GM18951 (cell line): ENCODE data around the gene VAMP2.

Experiments used
- POLR2A ChIP-seq: IDR thresholded peaks from 4 replicates; pipeline ENCODE4 v1.6.1; 2011; ENCODE audit warnings: mild to moderate bottlenecking; ENCODE audit not compliant: insufficient read length, insufficient read depth; ENCODE audit errors: extremely low read depth
- in situ Hi-C: fragments of 300-500 bp; cut with MboI; formaldehyde crosslinking; loops from one replicate; pipeline ENCODE4 v1.12.0; 2022; ENCODE audit warnings: low sequenced_read_pairs, mixed read lengths, inconsistent platforms; ENCODE audit not compliant: unreplicated experiment

The VAMP2 gene

GRCh38 chr17:8117980-8118768 is 44.6 kb downstream of the VAMP2 start, which contains the start of gene ALOXE3:
Gene ALOXE3, minus strand, starts transcription at chr17:8118514. Its CDS starts 524 bp downstream, at chr17:8117990.
- in situ Hi-C loops, result loop anchor here (10.0 kb wide), 1 partner anchor 53 kb away; no protein-coding TSS in a partner anchor
- no peak for TF ChIP-seq POLR2A

- no peak for TF ChIP-seq POLR2A
- in situ Hi-C loops, result loop anchor here (10.0 kb wide), 1 partner anchor 53 kb away; no protein-coding TSS in a partner anchor
Observed at GRCh38 chr17:8117367-8117979, 45.3 kb downstream of the VAMP2 start.

GRCh38 chr17:8116776-8117175 is 46.0 kb downstream of the VAMP2 start:
- in situ Hi-C loops, result loop anchor here (10.0 kb wide), 1 partner anchor 52 kb away; no protein-coding TSS in a partner anchor
- no peak for TF ChIP-seq POLR2A

GRCh38 chr17:8110907-8111306 is 51.8 kb downstream of the VAMP2 start:
- in situ Hi-C loops, result loop anchor here (10.0 kb wide), 1 partner anchor 46 kb away; no protein-coding TSS in a partner anchor

DNA sequence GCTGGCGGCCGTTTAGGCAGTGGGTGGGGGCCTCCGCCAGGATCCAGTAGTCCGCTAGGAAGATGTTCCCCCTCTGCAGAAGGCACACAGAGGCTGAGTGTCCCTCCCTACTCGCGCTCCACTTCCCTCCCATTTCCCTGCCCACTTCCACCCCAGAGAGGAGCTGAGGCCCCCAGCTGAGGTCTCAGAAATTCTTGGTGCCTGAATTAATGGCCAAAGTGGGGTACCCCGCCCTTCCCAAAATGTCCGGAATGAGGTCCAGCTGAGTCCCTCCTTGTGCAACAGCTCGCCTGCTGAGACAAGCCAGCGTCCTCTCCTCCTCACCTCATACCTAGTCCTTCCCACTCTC is 52.3 kb downstream of the VAMP2 start:
- in situ Hi-C loops, result loop anchor here (10.0 kb wide), 1 partner anchor 46 kb away; no protein-coding TSS in a partner anchor
- no peak for TF ChIP-seq POLR2A

More at GRCh38 chr17:8110907-8111306, 51.8 kb downstream of the VAMP2 start:
- no peak for TF ChIP-seq POLR2A

- in situ Hi-C loops, result loop anchor here (10.0 kb wide), 1 partner anchor 45 kb away; no protein-coding TSS in a partner anchor
- no peak for TF ChIP-seq POLR2A
Observed at GRCh38 chr17:8109661-8110455, 52.9 kb downstream of the VAMP2 start.
